Suprapubic skin (tissue), 4 donors: ENCODE results near the gene EPN2.

Experiments used
- CTCF ChIP-seq, 2 donors: fragments of 200-600 bp in 1 of 2; fragments of 450-650 bp in 1 of 2; sonication (generic) in 1 of 2; IDR thresholded peaks; one replicate each; pipeline ENCODE4 v1.5.1; 2016 to 2019; ENCODE audit warnings: antibody characterized with exemption in 2 of 2, mild to moderate bottlenecking in 1 of 2, moderate library complexity in 1 of 2
- EP300 ChIP-seq: sonication (generic); formaldehyde crosslinking; IDR thresholded peaks from one replicate; pipeline ENCODE4 v1.6.1; 2017; ENCODE audit warnings: antibody characterized with exemption
- POLR2A ChIP-seq, 2 donors: fragments of 450-650 bp; IDR thresholded peaks; one replicate each; pipeline ENCODE4 v1.6.1; 2017; ENCODE audit warnings: antibody characterized with exemption in 2 of 2, mild to moderate bottlenecking in 2 of 2, moderate library complexity in 2 of 2
- POLR2AphosphoS5 ChIP-seq, 3 donors: sonication (generic); formaldehyde crosslinking; IDR thresholded peaks; one replicate each; pipeline ENCODE4 v1.6.1; 2017; ENCODE audit warnings: antibody characterized with exemption in 3 of 3

DNA sequence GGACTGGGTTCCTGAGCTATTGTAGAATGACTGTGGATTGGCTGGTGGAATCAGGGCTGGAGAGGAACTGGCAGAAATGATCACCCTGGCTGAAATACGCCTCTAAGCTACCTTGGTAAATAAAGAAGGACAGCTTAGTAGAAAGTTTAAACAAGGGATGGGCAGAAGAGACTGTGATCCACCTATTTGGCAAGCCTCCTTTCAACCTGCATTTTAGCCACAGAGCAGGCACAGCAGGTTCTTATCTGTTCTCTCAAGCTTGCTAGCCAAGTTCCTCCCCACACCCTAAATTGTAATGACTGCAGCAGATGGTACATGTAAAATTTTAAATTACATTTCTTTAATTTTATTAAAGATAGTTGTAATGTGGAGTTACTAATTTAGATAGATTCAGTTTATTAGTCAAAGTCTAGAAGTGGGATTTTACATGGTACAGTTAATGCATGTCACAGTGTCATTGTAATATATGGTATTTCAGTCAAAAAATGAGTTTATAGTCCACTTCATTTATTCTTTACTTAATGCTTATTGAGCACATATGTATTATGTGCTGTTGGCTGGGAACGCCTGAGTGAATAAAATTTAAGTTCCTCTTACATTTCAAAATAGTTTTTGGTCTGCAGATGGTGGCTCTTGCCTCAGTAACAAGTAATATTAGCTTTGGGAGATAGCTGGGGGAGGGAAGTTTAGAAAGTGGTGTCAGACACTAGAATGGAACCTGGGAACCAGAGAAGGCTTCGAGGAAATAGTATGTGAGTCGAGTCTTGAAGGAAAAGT lies 11.2 kb downstream of the EPN2 start:
- no peak for TF ChIP-seq EP300
- peak in 1 of 3 donors; percentile 19 for TF ChIP-seq POLR2AphosphoS5 (IDR thresholded peaks at IDR 0.05)
- no peak for TF ChIP-seq CTCF (IDR thresholded peaks at IDR 0.05)
- TF ChIP-seq POLR2A (IDR thresholded peaks at IDR 0.05) = no peak
